OCI-LY1 (cell line): ENCODE measurements around the gene SPTLC2.

Source experiments
- H2AFZ ChIP-seq: fragments of 200-600 bp; sonication (generic), shearing (Covaris generic); 2 replicates; pipeline ENCODE4 v1.6.0; 2014; ENCODE audit warnings: antibody characterized with exemption, mild to moderate bottlenecking, low read length
- H3F3A ChIP-seq: fragments of 200-600 bp; sonication (generic), shearing (Covaris generic); 2 replicates; pipeline ENCODE4 v1.6.0; 2014; ENCODE audit warnings: mild to moderate bottlenecking, antibody characterized with exemption, low read length, moderate library complexity; ENCODE audit not compliant: insufficient read depth
- H3K27ac ChIP-seq: fragments of 200-600 bp; sonication (generic); 2 replicates; pipeline ENCODE4 v1.5.1; 2014; ENCODE audit warnings: low read length, mixed run types, mild to moderate bottlenecking, low read depth; ENCODE audit not compliant: poor library complexity, severe bottlenecking
- H3K27me3 ChIP-seq: fragments of 200-600 bp; sonication (generic); 2 replicates; pipeline ENCODE4 v1.6.0; 2014; ENCODE audit warnings: antibody characterized with exemption, mild to moderate bottlenecking, low read length, moderate library complexity; ENCODE audit not compliant: insufficient read depth
- H3K36me3 ChIP-seq: fragments of 200-600 bp; sonication (generic); 2 replicates; pipeline ENCODE4 v1.6.1; 2014; ENCODE audit warnings: mild to moderate bottlenecking, antibody characterized with exemption, low read length, moderate library complexity, mixed read lengths; ENCODE audit not compliant: insufficient read depth
- H3K4me1 ChIP-seq: fragments of 200-600 bp; sonication (generic); 2 replicates; pipeline ENCODE4 v1.5.1; 2014; ENCODE audit warnings: mild to moderate bottlenecking, low read length, moderate library complexity; ENCODE audit not compliant: insufficient read depth, severe bottlenecking
- H3K4me2 ChIP-seq: fragments of 200-600 bp; sonication (generic), shearing (Covaris generic); 2 replicates; pipeline ENCODE4 v1.6.1; 2014; ENCODE audit warnings: low read length
- H3K4me3 ChIP-seq: fragments of 200-600 bp; sonication (generic); 2 replicates; pipeline ENCODE4 v1.5.1; 2014; ENCODE audit warnings: low read length, low read depth, mild to moderate bottlenecking, mixed read lengths; ENCODE audit not compliant: poor library complexity, severe bottlenecking
- H3K79me2 ChIP-seq: fragments of 200-600 bp; shearing (Covaris generic); 2 replicates; pipeline ENCODE4 v1.6.1; 2016; ENCODE audit warnings: mixed run types, low read length, mixed read lengths; ENCODE audit not compliant: insufficient read depth
- H3K9ac ChIP-seq: fragments of 200-600 bp; sonication (generic), shearing (Covaris generic); 2 replicates; pipeline ENCODE4 v1.6.1; 2014; ENCODE audit warnings: mild to moderate bottlenecking, low read length, mixed read lengths
- H3K9me2 ChIP-seq: fragments of 200-600 bp; sonication (generic), shearing (Covaris generic); 2 replicates; pipeline ENCODE4 v1.6.1; 2014; ENCODE audit warnings: low read depth, mild to moderate bottlenecking, low read length, mixed read lengths
- H3K9me3 ChIP-seq: fragments of 200-600 bp; shearing (Covaris generic); 2 replicates; pipeline ENCODE4 v1.6.1; 2014; ENCODE audit warnings: low read length, mixed read lengths
- H4K20me1 ChIP-seq: fragments of 200-600 bp; sonication (generic), shearing (Covaris generic); 2 replicates; pipeline ENCODE4 v1.6.0; 2016; ENCODE audit warnings: mild to moderate bottlenecking, low read length; ENCODE audit not compliant: insufficient read depth
- CTCF ChIP-seq: fragments of 200-600 bp; sonication (generic), shearing (Covaris generic); IDR thresholded peaks from 2 replicates; pipeline ENCODE4 v1.5.1; 2017; ENCODE audit warnings: mild to moderate bottlenecking, antibody characterized with exemption, low read length, moderate library complexity, mixed read lengths
- EZH2 ChIP-seq: fragments of 200-600 bp; sonication (generic), shearing (Covaris generic); IDR thresholded peaks from 2 replicates; pipeline ENCODE4 v1.8.0; 2017; ENCODE audit warnings: borderline replicate concordance, mixed run types, mild to moderate bottlenecking, antibody characterized with exemption, low read length, moderate library complexity, mixed read lengths

Gene SPTLC2

GRCh38 chr14:77498120-77498979, 118.1 kb downstream of the SPTLC2 start, which contains the start of gene ISM2:
ISM2 (minus strand) TSS chr14:77498816; CDS start chr14:77498793, 23 bp downstream.
- peak within 1 kb of the TSS; percentile 84 for H3K4me2 ChIP-seq
- no peak within 1 kb of the TSS for H2AFZ ChIP-seq
- H3F3A ChIP-seq: no peaks in the 10 kb centered on the region
- H3K9me3 ChIP-seq: no peaks in the 10 kb centered on the region
- H3K9me2 ChIP-seq: no peaks in the 10 kb centered on the region
- H3K27ac ChIP-seq: no peak within 1 kb of the TSS
- H3K4me1 ChIP-seq: peaks cover 20% of the 10 kb centered on the region
- H3K27me3 ChIP-seq: no peaks in the 10 kb centered on the region
- no peaks in the 10 kb centered on the region for H4K20me1 ChIP-seq
- peak within 1 kb of the TSS; percentile 49 for H3K9ac ChIP-seq
- TF ChIP-seq EZH2 (no peak), CTCF (no peak)
- H3K4me3 ChIP-seq: peak within 1 kb of the TSS; percentile 65
- no peaks in the 10 kb centered on the region for H3K36me3 ChIP-seq
- H3K79me2 ChIP-seq: no peaks in the 10 kb centered on the region

- H3K9me2 ChIP-seq: no peaks in the 10 kb centered on the region
- H3K9ac ChIP-seq: no peak overlapping the region
- H3K9me3 ChIP-seq: no peaks in the 10 kb centered on the region
- H3K4me3 ChIP-seq: no peak overlapping the region
- TF ChIP-seq CTCF (no peak), EZH2 (no peak)
- no peaks in the 10 kb centered on the region for H3K27me3 ChIP-seq
- no peaks in the 10 kb centered on the region for H3K79me2 ChIP-seq
- no peaks in the 10 kb centered on the region for H3F3A ChIP-seq
- no peak overlapping the region for H3K27ac ChIP-seq
- no peak overlapping the region for H3K4me2 ChIP-seq
- H3K4me1 ChIP-seq: peaks cover 20% of the 10 kb centered on the region
- no peaks in the 10 kb centered on the region for H4K20me1 ChIP-seq
- no peaks in the 10 kb centered on the region for H3K36me3 ChIP-seq
- H2AFZ ChIP-seq: no peak overlapping the region
These were observed 121.1 kb downstream of the SPTLC2 start for GRCh38 chr14:77495334-77495733.

- Histone ChIP-seq H3K4me1 (no peaks in the 10 kb centered on the region), H3K27me3 (no peaks in the 10 kb centered on the region), H3K4me3 (no peak overlapping the region), H3K4me2 (no peak overlapping the region), H3K79me2 (no peaks in the 10 kb centered on the region), H3K27ac (no peak overlapping the region), H4K20me1 (no peaks in the 10 kb centered on the region), H3K9me2 (no peaks in the 10 kb centered on the region), H3K9ac (no peak overlapping the region), H2AFZ (no peak overlapping the region), H3F3A (no peaks in the 10 kb centered on the region), H3K9me3 (no peaks in the 10 kb centered on the region), H3K36me3 (no peaks in the 10 kb centered on the region)
- no peak for TF ChIP-seq EZH2
- no peak for TF ChIP-seq CTCF
These were observed 125.4 kb downstream of the SPTLC2 start for GRCh38 chr14:77491056-77491455.
